Measurements from ENCODE around the gene TSPAN9. TPM values are rescaled to one million over a fixed set of nuclear protein-coding genes. Genes with fewer than 3 reads are reported as not detected.

Gene TSPAN9
- total RNA-seq, 1 donor from 2014 or later: 7.8 TPM

- Histone ChIP-seq H3K4me3 (no peak overlapping the region), H3K27ac (no peak overlapping the region), H3K9ac (no peak overlapping the region), H2AFZ (replicated peaks) (no peak overlapping the region), H3K4me1 (peaks cover 7% of the 10 kb centered on the region), H3K9me3 (ENCODE audit: low read depth) (no peaks in the 10 kb centered on the region), H3K36me3 (no peaks in the 10 kb centered on the region), H3K4me2 (no peak overlapping the region), H3F3A (ENCODE audit: low read depth) (peaks cover 4% of the 10 kb centered on the region), H3K27me3 (no peaks in the 10 kb centered on the region), H4K20me1 (ENCODE audit: low read depth) (no peaks in the 10 kb centered on the region), H3K79me2 (ENCODE audit: low read depth) (no peaks in the 10 kb centered on the region)
- H3K27ac Mint-ChIP-seq: no peak overlapping the region
- peaks cover 13% of the 10 kb centered on the region for H3K27me3 Mint-ChIP-seq (ENCODE audit: insufficient read depth, low read depth)
- H3K9me3 Mint-ChIP-seq: no peaks in the 10 kb centered on the region
- DNase-seq (ENCODE audit: low spot score): no peak
- no peak overlapping the region for H3K4me3 Mint-ChIP-seq
- TF ChIP-seq EZH2 (IDR thresholded peaks at IDR 0.05) (no peak), EZH2phosphoT487 (IDR thresholded peaks at IDR 0.05) (no peak), CTCF (IDR thresholded peaks at IDR 0.05) (no peak)
- H3K36me3 Mint-ChIP-seq: no peaks in the 10 kb centered on the region
- H3K4me1 Mint-ChIP-seq: peaks cover 26% of the 10 kb centered on the region
Observed at GRCh38 chr12:3040026-3040656, 37.0 kb upstream of the TSPAN9 start.

GRCh38 chr12:3040663-3041544 lies 36.3 kb upstream of the TSPAN9 start:
- Histone ChIP-seq H3K9ac (no peak overlapping the region), H3K79me2 (ENCODE audit: low read depth) (no peaks in the 10 kb centered on the region), H3K27me3 (no peaks in the 10 kb centered on the region), H3F3A (ENCODE audit: low read depth) (peaks cover 2% of the 10 kb centered on the region), H2AFZ (replicated peaks) (no peak overlapping the region), H3K9me3 (ENCODE audit: low read depth) (no peaks in the 10 kb centered on the region), H3K36me3 (no peaks in the 10 kb centered on the region), H4K20me1 (ENCODE audit: low read depth) (no peaks in the 10 kb centered on the region), H3K4me1 (peaks cover 5% of the 10 kb centered on the region), H3K4me2 (no peak overlapping the region), H3K27ac (no peak overlapping the region), H3K4me3 (no peak overlapping the region)
- Mint-ChIP-seq H3K36me3 (no peaks in the 10 kb centered on the region), H3K4me3 (no peak overlapping the region), H3K4me1 (peaks cover 23% of the 10 kb centered on the region), H3K27ac (no peak overlapping the region), H3K9me3 (no peaks in the 10 kb centered on the region), H3K27me3 (ENCODE audit: insufficient read depth, low read depth) (peaks cover 13% of the 10 kb centered on the region)
- no peak for DNase-seq (ENCODE audit: low spot score)
- TF ChIP-seq EZH2phosphoT487 (IDR thresholded peaks at IDR 0.05) (no peak), CTCF (IDR thresholded peaks at IDR 0.05) (no peak), EZH2 (IDR thresholded peaks at IDR 0.05) (no peak)

- no peak overlapping the region for H3K27ac Mint-ChIP-seq
- H3K4me3 Mint-ChIP-seq: no peak overlapping the region
- no peak overlapping the region for H2AFZ ChIP-seq (replicated peaks)
- peak; percentile 91 for DNase-seq (ENCODE audit: low spot score)
- H4K20me1 ChIP-seq (ENCODE audit: low read depth): no peaks in the 10 kb centered on the region
- H3K4me3 ChIP-seq: no peak overlapping the region
- no peak overlapping the region for H3K9ac ChIP-seq
- H3K4me1 ChIP-seq: no peaks in the 10 kb centered on the region
- TF ChIP-seq CTCF (IDR thresholded peaks at IDR 0.05) (peak; percentile 73), EZH2phosphoT487 (IDR thresholded peaks at IDR 0.05) (no peak)
- no peaks in the 10 kb centered on the region for H3K79me2 ChIP-seq (ENCODE audit: low read depth)
- H3K9me3 ChIP-seq (ENCODE audit: low read depth): no peaks in the 10 kb centered on the region
- no peaks in the 10 kb centered on the region for H3K27me3 ChIP-seq
- peaks cover 17% of the 10 kb centered on the region for H3K4me1 Mint-ChIP-seq
- H3K27ac ChIP-seq: no peak overlapping the region
- no peaks in the 10 kb centered on the region for H3K9me3 Mint-ChIP-seq
- H3K4me2 ChIP-seq: no peak overlapping the region
- H3F3A ChIP-seq (ENCODE audit: low read depth): no peaks in the 10 kb centered on the region
- no peaks in the 10 kb centered on the region for H3K36me3 Mint-ChIP-seq
- no peaks in the 10 kb centered on the region for H3K36me3 ChIP-seq
- H3K27me3 Mint-ChIP-seq (ENCODE audit: insufficient read depth, low read depth): peaks cover 13% of the 10 kb centered on the region
Observed at GRCh38 chr12:3041558-3042164, 35.5 kb upstream of the TSPAN9 start.
